ENCODE measurements around the gene GNPNAT1.

The GNPNAT1 gene

GRCh38 chr14:52755607-52756316 lies 35.6 kb downstream of the GNPNAT1 start:
- DNase-seq (ENCODE audit: low read depth), result no peak
- TF ChIP-seq, protein P1, sequence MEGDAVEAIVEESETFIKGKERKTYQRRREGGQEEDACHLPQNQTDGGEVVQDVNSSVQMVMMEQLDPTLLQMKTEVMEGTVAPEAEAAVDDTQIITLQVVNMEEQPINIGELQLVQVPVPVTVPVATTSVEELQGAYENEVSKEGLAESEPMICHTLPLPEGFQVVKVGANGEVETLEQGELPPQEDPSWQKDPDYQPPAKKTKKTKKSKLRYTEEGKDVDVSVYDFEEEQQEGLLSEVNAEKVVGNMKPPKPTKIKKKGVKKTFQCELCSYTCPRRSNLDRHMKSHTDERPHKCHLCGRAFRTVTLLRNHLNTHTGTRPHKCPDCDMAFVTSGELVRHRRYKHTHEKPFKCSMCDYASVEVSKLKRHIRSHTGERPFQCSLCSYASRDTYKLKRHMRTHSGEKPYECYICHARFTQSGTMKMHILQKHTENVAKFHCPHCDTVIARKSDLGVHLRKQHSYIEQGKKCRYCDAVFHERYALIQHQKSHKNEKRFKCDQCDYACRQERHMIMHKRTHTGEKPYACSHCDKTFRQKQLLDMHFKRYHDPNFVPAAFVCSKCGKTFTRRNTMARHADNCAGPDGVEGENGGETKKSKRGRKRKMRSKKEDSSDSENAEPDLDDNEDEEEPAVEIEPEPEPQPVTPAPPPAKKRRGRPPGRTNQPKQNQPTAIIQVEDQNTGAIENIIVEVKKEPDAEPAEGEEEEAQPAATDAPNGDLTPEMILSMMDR (conservative IDR thresholded peaks at IDR 0.05; ENCODE audit: control insufficient read depth, insufficient read depth, low read depth, low read length), result no peak
- H3K4me3 ChIP-seq (ENCODE audit: control insufficient read depth, low read depth, low read length), result no peak overlapping the region

- H3K4me3 ChIP-seq (ENCODE audit: control insufficient read depth, low read depth, low read length), result no peak overlapping the region
- DNase-seq (ENCODE audit: low read depth), result no peak
- TF ChIP-seq, protein P1 (conservative IDR thresholded peaks at IDR 0.05; ENCODE audit: control insufficient read depth, insufficient read depth, low read depth, low read length), result no peak
Observed at GRCh38 chr14:52748647-52749292, 42.6 kb downstream of the GNPNAT1 start.

DNA sequence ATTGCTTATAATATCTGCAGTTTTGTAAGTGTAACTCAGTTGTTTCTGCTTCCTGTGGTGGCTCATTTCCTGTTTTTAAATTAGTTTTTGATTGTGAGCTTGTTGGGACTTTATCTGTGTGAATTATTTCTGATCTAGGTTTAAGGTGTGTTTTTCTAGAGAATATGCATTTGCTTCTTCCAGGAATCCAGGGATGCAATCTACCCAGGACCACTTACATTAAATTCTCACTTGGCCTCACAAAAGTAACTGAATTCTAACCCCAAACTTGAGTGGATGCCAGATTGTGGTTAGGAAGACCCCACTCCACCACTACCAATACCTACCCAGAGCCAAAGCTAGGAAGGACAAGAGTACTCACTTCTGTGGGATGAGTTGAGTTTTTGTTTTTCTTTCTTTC lies 49.5 kb downstream of the GNPNAT1 start:
- TF ChIP-seq, protein P1 (conservative IDR thresholded peaks at IDR 0.05; ENCODE audit: control insufficient read depth, insufficient read depth, low read depth, low read length), result no peak
- DNase-seq (ENCODE audit: low read depth), result no peak
- H3K4me3 ChIP-seq (ENCODE audit: control insufficient read depth, low read depth, low read length), result no peak overlapping the region

DNA sequence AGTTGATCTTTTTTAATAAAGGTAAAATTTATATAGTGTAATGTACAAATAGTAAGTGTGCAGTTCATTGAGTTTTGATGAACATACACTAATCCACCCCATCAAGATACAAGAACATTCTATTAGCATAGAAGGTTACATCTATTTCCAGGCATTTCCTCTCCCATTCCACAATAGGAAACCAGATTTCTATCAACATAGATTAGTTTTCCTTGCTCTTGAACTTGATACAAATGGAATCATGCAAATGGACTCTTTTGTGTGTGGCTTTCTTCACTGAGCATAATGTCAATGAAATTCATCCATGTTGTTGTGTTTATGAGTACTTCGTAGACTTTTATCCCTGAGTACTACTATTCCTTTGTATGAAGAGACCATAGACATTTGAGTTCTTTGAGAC lies 50.7 kb downstream of the GNPNAT1 start:
- DNase-seq (ENCODE audit: low read depth), result no peak
- no peak overlapping the region for H3K4me3 ChIP-seq (ENCODE audit: control insufficient read depth, low read depth, low read length)
- TF ChIP-seq, protein P1 (conservative IDR thresholded peaks at IDR 0.05; ENCODE audit: control insufficient read depth, insufficient read depth, low read depth, low read length), result no peak

- no peak for DNase-seq (ENCODE audit: low read depth)
- no peak overlapping the region for H3K4me3 ChIP-seq (ENCODE audit: control insufficient read depth, low read depth, low read length)
- TF ChIP-seq, protein P1 (conservative IDR thresholded peaks at IDR 0.05; ENCODE audit: control insufficient read depth, insufficient read depth, low read depth, low read length), result no peak
Observed at GRCh38 chr14:52738409-52738808, 53.0 kb downstream of the GNPNAT1 start.

DNA sequence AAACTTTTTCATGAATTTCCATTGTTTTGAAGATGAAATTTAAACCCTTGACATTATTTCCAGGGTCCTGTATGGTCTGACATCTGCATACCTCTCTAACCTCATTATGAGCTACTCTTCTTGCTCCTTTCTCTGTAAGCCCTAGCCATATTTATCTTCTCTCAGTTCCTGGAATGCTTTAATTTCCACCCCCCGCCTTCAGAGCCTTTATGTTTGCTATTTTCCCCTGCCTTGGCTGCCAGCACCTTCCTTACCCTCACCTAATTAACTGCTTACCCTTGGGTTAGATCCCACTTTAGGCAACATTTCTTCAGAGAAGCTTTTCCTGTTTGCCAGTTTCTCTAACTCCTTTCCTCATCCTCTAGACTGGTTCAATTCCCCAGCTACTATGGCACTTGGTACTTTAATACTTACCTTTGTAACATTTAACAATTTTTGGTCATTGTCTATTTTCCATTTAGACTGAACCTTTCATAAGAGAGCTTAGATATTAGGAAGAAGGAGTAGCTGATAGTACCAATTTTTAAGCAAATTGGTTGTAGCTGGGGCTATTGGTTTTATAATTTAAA lies 55.4 kb downstream of the GNPNAT1 start:
- TF ChIP-seq, protein P1 (conservative IDR thresholded peaks at IDR 0.05; ENCODE audit: control insufficient read depth, insufficient read depth, low read depth, low read length), result no peak
- DNase-seq (ENCODE audit: low read depth), result no peak
- H3K4me3 ChIP-seq (ENCODE audit: control insufficient read depth, low read depth, low read length), result no peak overlapping the region

All from fibroblast of mammary gland (primary cell).